ENCODE data around the gene TMEM74B. TPM values are rescaled to one million over a fixed set of nuclear protein-coding genes. Genes with fewer than 3 reads are reported as not detected.
A peak's percentile ranks its signal among the peaks of the same experiment; 100 is the strongest.

The TMEM74B gene
- total and polyA plus RNA-seq, 4 donors = 2.3 to 10.9 (median 7.6) TPM

DNA sequence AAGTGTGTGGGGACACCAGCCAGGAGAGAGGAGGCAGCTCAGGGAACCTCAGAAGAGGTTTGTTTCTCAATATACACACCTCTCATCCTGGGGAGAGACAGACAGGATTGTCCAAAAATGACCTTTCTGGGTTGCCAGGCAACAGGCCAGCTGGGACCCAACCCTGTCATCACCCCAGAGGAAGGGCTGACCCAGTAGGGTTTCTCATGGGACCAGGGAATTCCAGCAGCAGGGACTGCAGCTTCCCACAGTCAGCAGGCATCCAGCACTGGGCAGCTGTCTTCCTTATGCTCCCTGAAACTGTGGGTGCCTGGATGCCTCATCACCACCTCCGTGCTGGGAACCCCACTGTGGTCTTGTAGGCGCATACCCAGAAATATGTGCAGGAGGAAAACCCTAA is 19.8 kb upstream of the TMEM74B start:
- DNase-seq (peak in 2 of 3 donors; percentile 29 to 53), ATAC-seq (ENCODE audit: insufficient read depth, low FRiP score) (no peak)
- H3K4me3 ChIP-seq = no peak overlapping the region
- no peaks in the 10 kb centered on the region for H3K9me3 ChIP-seq (ENCODE audit: control insufficient read depth in 4 of 4, insufficient read depth in 3 of 4, low read length in 3 of 4)
- H3K36me3 ChIP-seq (ENCODE audit: control insufficient read depth in 4 of 4, insufficient read depth in 4 of 4, low read length in 4 of 4) = no peaks in the 10 kb centered on the region
- H3K27ac ChIP-seq (ENCODE audit: low read depth in 1 of 2, low read length in 1 of 2) = peak overlapping the region in 1 of 2 donors; percentile 55
- TF ChIP-seq, protein P1, sequence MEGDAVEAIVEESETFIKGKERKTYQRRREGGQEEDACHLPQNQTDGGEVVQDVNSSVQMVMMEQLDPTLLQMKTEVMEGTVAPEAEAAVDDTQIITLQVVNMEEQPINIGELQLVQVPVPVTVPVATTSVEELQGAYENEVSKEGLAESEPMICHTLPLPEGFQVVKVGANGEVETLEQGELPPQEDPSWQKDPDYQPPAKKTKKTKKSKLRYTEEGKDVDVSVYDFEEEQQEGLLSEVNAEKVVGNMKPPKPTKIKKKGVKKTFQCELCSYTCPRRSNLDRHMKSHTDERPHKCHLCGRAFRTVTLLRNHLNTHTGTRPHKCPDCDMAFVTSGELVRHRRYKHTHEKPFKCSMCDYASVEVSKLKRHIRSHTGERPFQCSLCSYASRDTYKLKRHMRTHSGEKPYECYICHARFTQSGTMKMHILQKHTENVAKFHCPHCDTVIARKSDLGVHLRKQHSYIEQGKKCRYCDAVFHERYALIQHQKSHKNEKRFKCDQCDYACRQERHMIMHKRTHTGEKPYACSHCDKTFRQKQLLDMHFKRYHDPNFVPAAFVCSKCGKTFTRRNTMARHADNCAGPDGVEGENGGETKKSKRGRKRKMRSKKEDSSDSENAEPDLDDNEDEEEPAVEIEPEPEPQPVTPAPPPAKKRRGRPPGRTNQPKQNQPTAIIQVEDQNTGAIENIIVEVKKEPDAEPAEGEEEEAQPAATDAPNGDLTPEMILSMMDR (IDR thresholded peaks at IDR 0.05; ENCODE audit: control extremely low read depth, extremely low read depth) = no peak
- WGBS, 2 donors = 82 to 88% methylated on average over 2 of the region's 2 CpGs
- peaks cover 0 to 44% (median 16%) of the 10 kb centered on the region in 5 donors for H3K4me1 ChIP-seq (ENCODE audit: control insufficient read depth in 5 of 5, insufficient read depth in 5 of 5, low read length in 5 of 5)
- H3K9ac ChIP-seq (ENCODE audit: insufficient read depth in 1 of 2, low read length in 2 of 2) = no peak overlapping the region
- no peaks in the 10 kb centered on the region for H3K27me3 ChIP-seq (ENCODE audit: control insufficient read depth in 3 of 3, insufficient read depth in 3 of 3, low read length in 2 of 3)

GRCh38 chr20:1204113-1204512 is 19.3 kb upstream of the TMEM74B start:
- DNase-seq (no peak), ATAC-seq (ENCODE audit: insufficient read depth, low FRiP score) (peak; percentile 56)
- Histone ChIP-seq H3K27ac (ENCODE audit: low read depth in 1 of 2, low read length in 1 of 2) (peak overlapping the region in 1 of 2 donors; percentile 55), H3K9me3 (ENCODE audit: control insufficient read depth in 4 of 4, insufficient read depth in 3 of 4, low read length in 3 of 4) (no peaks in the 10 kb centered on the region), H3K27me3 (ENCODE audit: control insufficient read depth in 3 of 3, insufficient read depth in 3 of 3, low read length in 2 of 3) (no peaks in the 10 kb centered on the region), H3K4me1 (ENCODE audit: control insufficient read depth in 5 of 5, insufficient read depth in 5 of 5, low read length in 5 of 5) (peaks cover 0 to 48% (median 16%) of the 10 kb centered on the region in 5 donors), H3K36me3 (ENCODE audit: control insufficient read depth in 4 of 4, insufficient read depth in 4 of 4, low read length in 4 of 4) (no peaks in the 10 kb centered on the region), H3K4me3 (no peak overlapping the region), H3K9ac (ENCODE audit: insufficient read depth in 1 of 2, low read length in 2 of 2) (no peak overlapping the region)
- TF ChIP-seq, protein P1 (IDR thresholded peaks at IDR 0.05; ENCODE audit: control extremely low read depth, extremely low read depth) = no peak
- WGBS, 2 donors = 16 to 51% methylated on average over 5 of the region's 5 CpGs

GRCh38 chr20:1203630-1204029 is 18.8 kb upstream of the TMEM74B start:
- H3K9me3 ChIP-seq (ENCODE audit: control insufficient read depth in 4 of 4, insufficient read depth in 3 of 4, low read length in 3 of 4) = no peaks in the 10 kb centered on the region
- DNase-seq (no peak), ATAC-seq (ENCODE audit: insufficient read depth, low FRiP score) (no peak)
- H3K9ac ChIP-seq (ENCODE audit: insufficient read depth in 1 of 2, low read length in 2 of 2) = no peak overlapping the region
- no peaks in the 10 kb centered on the region for H3K27me3 ChIP-seq (ENCODE audit: control insufficient read depth in 3 of 3, insufficient read depth in 3 of 3, low read length in 2 of 3)
- TF ChIP-seq, protein P1 (IDR thresholded peaks at IDR 0.05; ENCODE audit: control extremely low read depth, extremely low read depth) = no peak
- peak overlapping the region in 1 of 2 donors; percentile 52 for H3K27ac ChIP-seq (ENCODE audit: low read depth in 1 of 2, low read length in 1 of 2)
- peak overlapping the region; percentile 13 for H3K4me3 ChIP-seq
- WGBS, 2 donors = 69 to 76% methylated on average over 5 of the region's 5 CpGs
- H3K36me3 ChIP-seq (ENCODE audit: control insufficient read depth in 4 of 4, insufficient read depth in 4 of 4, low read length in 4 of 4) = no peaks in the 10 kb centered on the region
- peaks cover 0 to 53% (median 16%) of the 10 kb centered on the region in 5 donors for H3K4me1 ChIP-seq (ENCODE audit: control insufficient read depth in 5 of 5, insufficient read depth in 5 of 5, low read length in 5 of 5)

Data from lung (tissue), 12 donors.